NAMALWA (cell line): Measurements from ENCODE around the gene ID3.
A peak's percentile ranks its signal among the peaks of the same experiment; 100 is the strongest.
"Not testable (repeated sequence)": the region's sequence is repeated elsewhere in the genome, so short reads cannot be mapped to it uniquely, and the experiment has no call there.

ENCODE experiments used
- DNase-seq: peaks from one replicate; pipeline ENCODE4 v3.0.0-alpha.2; 2015; ENCODE audit warnings: low spot score

The ID3 gene

GRCh38 chr1:23588749-23589548 is 29.6 kb upstream of the ID3 start:
- no peak for DNase-seq

- no peak for DNase-seq
Observed at GRCh38 chr1:23585321-23586022, 26.2 kb upstream of the ID3 start.

DNA sequence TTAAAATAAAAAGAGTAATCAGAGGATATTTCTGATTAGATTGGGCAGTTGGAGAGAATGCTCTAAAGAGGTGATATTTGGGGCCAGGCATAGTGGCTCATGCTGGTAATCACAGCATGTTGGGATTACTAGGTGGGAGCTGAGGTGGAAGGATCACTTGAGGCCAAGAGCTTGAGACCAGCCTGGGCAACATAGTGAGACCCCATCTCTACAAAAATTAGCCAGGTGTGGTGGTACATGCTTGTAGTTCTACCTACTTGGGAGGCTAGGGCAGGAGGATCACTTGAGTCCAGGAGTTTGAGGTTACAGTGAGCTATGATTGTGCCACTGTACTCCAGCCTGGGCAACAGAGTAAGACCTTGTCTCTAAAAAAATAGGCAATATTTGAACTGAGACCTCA is 24.4 kb upstream of the ID3 start:
- DNase-seq: not testable (repeated sequence)

- peak; percentile 44 for DNase-seq
Observed at GRCh38 chr1:23582820-23583219, 23.5 kb upstream of the ID3 start.

GRCh38 chr1:23581219-23581618 is 21.9 kb upstream of the ID3 start:
- DNase-seq: peak; percentile 54

DNA sequence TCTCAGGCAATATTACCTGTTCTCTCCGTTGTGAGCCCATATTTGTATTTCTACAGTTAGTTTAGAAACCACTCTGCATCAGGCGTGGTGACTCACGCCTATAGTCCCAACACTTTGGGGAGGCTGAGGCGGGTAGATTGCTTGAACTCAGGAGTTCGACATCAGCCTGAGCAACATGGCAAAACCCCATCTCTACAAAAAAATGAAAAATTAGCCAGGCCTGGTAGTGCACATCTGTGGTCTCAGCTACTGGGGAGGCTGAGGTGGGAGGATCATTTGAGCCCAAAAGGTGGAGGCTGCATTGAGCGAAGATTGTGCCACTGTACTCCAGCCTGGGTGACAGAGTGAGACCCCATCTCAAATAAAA is 19.7 kb upstream of the ID3 start:
- DNase-seq: no peak

GRCh38 chr1:23578311-23578996 is 19.2 kb upstream of the ID3 start:
- peak; percentile 64 for DNase-seq

DNA sequence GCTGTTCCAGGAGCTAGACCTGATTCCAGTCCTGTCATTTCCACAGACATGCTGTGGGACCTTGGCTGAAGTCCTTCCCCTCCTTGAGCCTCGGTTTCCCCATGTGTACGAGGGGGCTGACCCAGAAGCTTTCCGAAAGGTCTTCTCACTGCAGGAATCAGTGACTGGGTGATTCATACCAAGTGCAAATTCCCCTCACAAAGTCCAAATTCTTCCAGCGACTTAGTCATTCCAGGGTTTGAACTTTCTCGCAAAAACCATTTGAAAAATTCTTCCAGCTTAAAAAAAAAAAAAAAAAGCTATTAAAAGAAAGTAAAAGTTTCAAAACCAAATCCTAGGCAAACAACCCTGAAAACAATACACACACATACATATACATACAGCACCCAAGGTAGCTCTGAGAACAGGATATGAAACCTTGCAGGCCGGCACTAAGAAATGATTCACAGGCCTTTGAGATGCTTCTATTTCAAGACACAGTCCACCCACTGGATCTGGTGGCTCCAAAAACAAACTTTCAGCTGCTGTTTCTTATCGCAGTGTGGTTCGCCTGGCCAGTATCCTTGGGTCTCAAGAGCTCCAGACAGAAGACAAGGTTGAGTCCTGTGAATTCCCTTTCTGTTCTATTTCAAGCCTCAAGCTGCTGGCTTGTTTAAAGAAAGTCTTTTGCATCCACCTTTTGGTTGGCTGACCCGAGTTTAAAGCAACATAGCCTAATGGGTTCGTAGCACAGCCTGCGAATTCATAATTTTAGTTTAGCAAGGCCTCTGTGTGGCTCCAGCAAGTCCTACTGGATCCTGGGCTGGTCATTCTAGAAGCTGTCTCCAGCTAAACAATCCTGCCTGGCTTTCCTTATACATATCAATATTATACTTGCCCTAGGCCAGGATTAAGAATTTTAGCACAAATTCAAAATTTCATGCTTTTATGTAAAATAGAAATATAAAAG is 18.0 kb upstream of the ID3 start:
- peak; percentile 94 for DNase-seq

GRCh38 chr1:23576338-23577055 is 17.2 kb upstream of the ID3 start:
- DNase-seq: peak; percentile 52

DNA sequence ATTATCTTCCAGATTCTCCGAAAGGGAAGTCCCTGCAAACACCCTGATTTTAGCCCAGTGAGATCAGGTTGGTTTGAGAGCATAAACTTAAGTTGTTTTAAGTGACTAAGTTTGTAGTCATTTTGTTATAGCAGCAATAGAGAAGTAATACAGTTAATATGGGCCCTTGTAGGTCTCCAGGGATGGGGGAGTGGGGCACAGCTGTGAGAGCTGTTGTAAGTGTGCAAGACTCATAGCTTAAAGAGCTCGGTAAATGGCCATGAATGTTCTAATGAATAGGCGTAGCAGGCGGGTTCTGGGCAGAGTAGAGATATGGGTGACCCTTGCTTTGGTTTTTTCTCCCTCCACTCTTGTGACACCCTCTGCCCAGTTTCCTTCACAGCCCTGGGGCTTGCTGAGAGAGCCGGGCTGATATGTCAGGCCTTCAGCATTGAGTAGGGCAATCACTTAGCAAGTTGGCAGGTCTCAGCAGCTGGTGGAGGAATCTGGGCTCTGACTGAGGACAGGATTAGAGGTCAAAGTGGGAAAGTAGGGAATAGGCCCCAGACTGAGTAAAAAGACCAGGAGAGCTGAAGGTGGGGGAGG is 16.0 kb upstream of the ID3 start:
- peak; percentile 45 for DNase-seq

DNA sequence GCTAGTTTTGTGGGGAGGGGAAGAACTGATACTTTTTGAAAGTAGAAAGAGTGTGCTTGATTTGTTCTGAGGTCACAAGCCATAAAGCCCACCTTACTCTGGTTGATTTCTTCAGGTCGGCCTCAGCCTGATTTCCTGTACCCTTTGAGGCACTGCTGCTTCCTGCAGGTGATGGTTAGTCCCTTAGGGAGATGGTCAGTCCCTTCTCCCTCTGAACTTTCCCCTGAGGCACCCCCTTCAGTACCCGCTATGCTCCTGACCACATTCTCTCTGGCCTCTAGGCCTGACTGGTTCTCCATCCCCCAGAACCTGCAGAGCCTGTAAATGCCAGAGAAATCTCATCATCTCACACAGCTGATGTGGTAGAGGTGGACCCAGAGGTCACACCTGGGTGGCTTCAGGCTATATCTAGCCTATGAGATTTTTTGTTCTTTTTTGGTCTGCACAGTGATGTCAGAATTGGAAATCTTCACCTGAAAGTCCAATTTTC is 15.0 kb upstream of the ID3 start:
- DNase-seq: peak; percentile 60

- no peak for DNase-seq
Observed at GRCh38 chr1:23573574-23574182, 14.4 kb upstream of the ID3 start.

- no peak for DNase-seq
Observed at GRCh38 chr1:23571465-23571864, 12.2 kb upstream of the ID3 start.

DNA sequence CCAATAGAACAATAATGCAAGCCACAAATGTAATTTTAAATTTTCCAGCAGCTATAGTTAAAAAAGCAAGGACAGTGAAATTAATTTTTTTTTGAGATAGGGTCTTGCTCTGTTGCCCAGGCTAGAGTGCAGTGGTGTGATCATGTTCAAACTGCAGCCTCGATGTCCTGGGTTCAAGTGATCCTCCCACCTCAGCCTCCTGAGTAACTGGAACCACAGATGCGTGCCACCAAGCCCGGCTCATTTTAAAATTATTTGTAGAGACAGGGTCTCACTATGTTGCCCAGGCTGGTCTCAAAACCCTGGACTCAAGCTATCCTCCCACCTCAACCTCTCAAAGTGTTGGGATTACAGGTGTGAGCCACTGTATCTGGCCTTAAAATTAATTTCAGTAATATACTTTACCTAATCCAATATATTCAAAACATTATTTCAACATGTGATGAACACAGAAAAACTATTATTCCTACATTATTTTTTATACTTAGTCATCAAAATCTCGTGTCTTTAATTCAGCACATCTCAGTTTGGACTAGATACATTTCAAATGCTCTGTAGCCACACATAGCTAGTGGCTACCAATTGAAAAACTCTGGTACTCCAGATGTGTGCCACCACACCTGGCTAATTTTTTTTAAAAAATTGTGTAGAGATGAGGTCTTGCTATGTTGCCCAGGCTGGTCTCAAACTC is 10.8 kb upstream of the ID3 start:
- DNase-seq: no peak

GRCh38 chr1:23568608-23569383 is 9.5 kb upstream of the ID3 start:
- DNase-seq: peak; percentile 41

DNA sequence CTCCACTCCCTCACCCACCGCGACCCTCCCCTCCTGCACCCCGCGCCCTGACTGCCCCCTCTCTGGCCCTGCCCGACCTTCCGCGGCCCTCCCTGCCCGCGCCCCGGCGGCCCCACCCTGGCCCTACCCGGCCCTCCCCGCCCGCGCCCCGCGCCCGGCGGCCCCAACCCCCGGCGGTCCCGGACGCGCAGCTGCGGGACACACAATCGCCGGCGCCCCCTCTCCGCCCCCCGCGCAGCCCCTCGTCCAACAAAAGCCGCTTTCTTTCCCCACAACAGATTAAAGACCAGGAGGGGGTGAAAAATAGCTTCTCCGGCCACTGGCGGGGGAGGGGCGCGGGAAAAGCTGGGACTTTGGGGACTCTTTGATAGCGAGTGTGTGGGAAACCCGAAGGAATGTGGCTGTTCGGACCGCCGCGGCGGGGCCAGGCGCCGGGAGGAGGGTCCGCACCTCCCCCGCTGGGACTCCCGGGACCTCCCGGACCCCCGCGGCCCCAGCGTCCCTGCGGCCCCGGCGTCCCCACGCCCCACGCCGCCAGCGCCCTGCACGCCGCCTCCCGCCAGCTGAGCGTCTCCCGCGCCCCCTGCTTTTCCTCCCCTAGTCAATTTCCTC is 8.8 kb upstream of the ID3 start:
- DNase-seq: no peak

DNA sequence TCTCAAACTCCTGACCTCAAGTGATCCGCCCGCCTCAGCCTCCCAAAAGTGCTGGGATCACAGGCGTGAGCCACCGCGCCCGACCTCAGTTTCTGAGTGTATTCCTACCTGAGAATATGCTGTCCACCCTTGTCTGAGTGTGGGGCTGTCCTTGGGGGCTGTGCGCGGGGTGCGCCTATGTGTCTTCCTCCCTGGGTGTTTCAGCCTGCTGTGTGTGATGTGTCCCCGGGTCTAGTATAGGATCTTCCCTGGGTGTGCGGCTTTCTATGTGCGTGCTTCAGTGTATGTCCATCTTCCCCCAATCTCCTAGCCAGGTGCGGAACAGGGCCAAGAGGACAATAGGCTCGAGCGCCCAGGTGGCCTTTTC is 8.3 kb upstream of the ID3 start:
- peak; percentile 23 for DNase-seq

DNA sequence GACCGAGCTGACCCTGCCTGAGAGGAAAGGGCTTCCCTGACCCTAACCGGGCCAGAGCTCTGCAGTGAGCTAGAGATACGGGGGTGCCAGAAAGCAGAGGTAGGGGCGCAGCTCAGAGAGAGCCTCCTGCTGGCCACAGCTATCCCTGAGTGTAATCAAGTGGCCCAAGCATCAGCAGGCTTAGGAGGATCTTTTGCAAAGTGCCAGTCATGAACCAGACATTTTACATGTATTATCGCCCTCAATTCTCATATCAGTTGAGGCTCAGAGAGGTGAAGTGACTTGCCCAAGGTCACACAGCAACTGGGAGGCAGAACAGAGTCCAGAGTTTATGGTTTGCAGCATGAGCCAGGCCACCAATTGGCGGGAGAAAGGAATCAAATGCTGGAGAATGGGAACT is 7.0 kb upstream of the ID3 start:
- peak; percentile 49 for DNase-seq
